Caco-2 (cell line): Measurements from ENCODE around the gene TALDO1. TPM values are rescaled to one million over a fixed set of nuclear protein-coding genes. Genes with fewer than 3 reads are reported as not detected.

Experiments
- BruUV-seq: library from RNA; stranded (reverse); fragments of 400-500 nt; replicated peaks from 2 replicates; lab custom pipeline; 2021; lab: Mats Ljungman, UMichigan
- CTCF ChIA-PET: fragments of 300-600 bp; sonication (Branson Sonifier 250); formaldehyde crosslinking; loops from one replicate; lab custom pipeline; 2022; ENCODE audit warnings: antibody characterized with exemption; lab: Charles Lee
- POLR2A ChIA-PET: fragments of 300-600 bp; sonication (Branson Sonifier 250); formaldehyde crosslinking; loops from one replicate; lab custom pipeline; 2022; ENCODE audit warnings: antibody characterized with exemption; lab: Charles Lee
- DNase-seq, 2 experiments: peaks; one replicate each; pipeline versions ENCODE4 v3.0.0 to v3.0.0-alpha.2; 2020 to 2022
- H3K27me3 ChIP-seq: replicated peaks from 2 replicates; pipeline ENCODE4 v1.6.0; 2011; ENCODE audit warnings: low read length; ENCODE audit not compliant: control insufficient read depth, insufficient read depth
- H3K36me3 ChIP-seq: 2 replicates; pipeline ENCODE4 v1.5.1; 2011; ENCODE audit warnings: low read length; ENCODE audit not compliant: control insufficient read depth, insufficient read depth
- H3K4me1 ChIP-seq: fragments of 250-450 bp; sonication (Bioruptor Pico); 2 replicates; pipeline ENCODE4 v1.5.1; 2020; ENCODE audit warnings: mild to moderate bottlenecking
- H3K4me3 ChIP-seq: 2 replicates; pipeline ENCODE4 v1.5.1; 2011; ENCODE audit warnings: low read depth, mild to moderate bottlenecking, control low read depth, low read length
- H3K9me3 ChIP-seq: fragments of 250-450 bp; sonication (Bioruptor Pico); 2 replicates; pipeline ENCODE4 v1.5.1; 2020; ENCODE audit warnings: mild to moderate bottlenecking, moderate library complexity
- H3K27ac Mint-ChIP-seq: one replicate; pipeline ENCODE4 v1.8.0; 2022; ENCODE audit warnings: mixed read lengths; ENCODE audit not compliant: unreplicated experiment
- H3K27me3 Mint-ChIP-seq: one replicate; pipeline ENCODE4 v1.8.0; 2022; ENCODE audit warnings: mixed read lengths; ENCODE audit not compliant: insufficient read depth, unreplicated experiment
- H3K36me3 Mint-ChIP-seq: one replicate; pipeline ENCODE4 v1.8.0; 2022; ENCODE audit warnings: mild to moderate bottlenecking, mixed read lengths; ENCODE audit not compliant: insufficient read depth, unreplicated experiment
- H3K4me1 Mint-ChIP-seq: one replicate; pipeline ENCODE4 v1.8.0; 2022; ENCODE audit warnings: low read depth, mixed read lengths; ENCODE audit not compliant: unreplicated experiment
- H3K4me3 Mint-ChIP-seq: one replicate; pipeline ENCODE4 v1.8.0; 2022; ENCODE audit warnings: mild to moderate bottlenecking, moderate library complexity, mixed read lengths; ENCODE audit not compliant: unreplicated experiment
- H3K9me3 Mint-ChIP-seq: one replicate; pipeline ENCODE4 v1.8.0; 2022; ENCODE audit warnings: mixed read lengths; ENCODE audit not compliant: unreplicated experiment
- CTCF ChIP-seq, 2 experiments: fragments of 200-600 bp in 1 of 2; IDR thresholded peaks; 1 replicate in 1 of 2; 2 replicates in 1 of 2; pipeline versions ENCODE4 v1.5.1 to v1.8.0; 2011 to 2022; ENCODE audit warnings: antibody characterized with exemption in 1 of 2, control low read depth in 1 of 2, inconsistent platforms in 1 of 2, low read depth in 1 of 2, low read length in 1 of 2, mild to moderate bottlenecking in 1 of 2, moderate library complexity in 1 of 2; ENCODE audit not compliant: insufficient read depth in 1 of 2, severe bottlenecking in 1 of 2, unreplicated experiment in 1 of 2
- intact Hi-C: fragments of 100-400 bp; cut with micrococcal nuclease; formaldehyde crosslinking; loops from one replicate; pipeline ENCODE4 v1.10.0; 2022; ENCODE audit not compliant: unreplicated experiment
- total RNA-seq: library from RNA; stranded (reverse); gene quantifications from 2 replicates; pipeline ENCODE4 v1.2.3, GENCODE V29; 2022

The TALDO1 gene
- total RNA-seq, 1 experiment from 2014 or later: 293 TPM

DNA sequence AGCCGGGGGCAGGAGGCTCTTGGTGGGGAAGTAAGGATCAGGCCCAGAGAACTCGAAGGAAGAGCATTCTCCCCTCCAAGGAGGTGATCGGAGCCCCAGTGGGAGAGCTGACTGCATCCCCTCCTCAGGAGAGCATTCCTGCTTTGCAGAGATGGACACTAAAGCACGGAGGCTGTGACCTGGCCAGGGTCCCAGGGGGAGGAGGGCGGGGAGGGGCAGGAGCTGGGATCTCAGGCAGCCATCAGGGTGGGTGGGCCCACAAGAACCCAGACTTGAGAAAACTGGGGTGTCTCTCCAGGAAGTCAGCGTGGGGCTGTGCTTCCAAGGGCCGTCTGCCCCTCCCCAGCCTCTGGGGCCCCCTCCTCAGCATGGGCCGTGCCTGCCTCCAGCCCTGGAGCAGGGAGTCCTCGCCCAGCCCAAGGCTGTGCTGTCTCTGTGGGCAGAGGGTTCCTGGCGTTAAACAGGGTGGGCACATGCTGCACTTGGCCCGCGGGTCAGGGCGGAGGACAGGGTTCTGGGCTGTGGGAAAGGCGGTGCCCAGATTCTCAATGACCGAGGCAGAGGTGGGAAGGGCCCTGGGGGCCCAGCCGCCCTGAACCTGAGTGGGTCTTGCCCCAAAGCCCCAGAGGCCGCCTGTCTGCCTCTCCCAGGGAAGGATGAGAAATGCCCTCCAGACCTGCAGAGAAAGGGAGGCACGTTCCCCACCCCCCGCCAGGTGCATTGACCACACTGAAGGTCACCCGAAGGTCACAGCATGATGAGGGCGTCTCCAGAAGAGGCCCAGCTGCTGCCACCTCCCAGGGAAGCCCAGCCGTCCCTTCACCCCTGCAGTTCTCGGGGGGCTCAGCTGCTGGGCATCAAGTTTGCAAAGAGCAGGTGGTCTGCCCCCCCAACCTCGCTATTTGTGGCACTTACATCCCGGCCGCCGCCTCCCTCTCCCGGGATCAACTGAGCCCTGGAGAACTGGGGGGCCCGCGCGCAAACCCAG is 42.0 kb downstream of the TALDO1 start:
- H3K9me3 ChIP-seq: no peaks in the 10 kb centered on the region
- Mint-ChIP-seq H3K4me1 (no peaks in the 10 kb centered on the region), H3K4me3 (no peak overlapping the region), H3K27me3 (no peaks in the 10 kb centered on the region), H3K27ac (no peak overlapping the region), H3K9me3 (no peaks in the 10 kb centered on the region), H3K36me3 (peaks cover 23% of the 10 kb centered on the region)
- H3K36me3 ChIP-seq: no peaks in the 10 kb centered on the region
- no peak for DNase-seq
- no peak for TF ChIP-seq CTCF (IDR thresholded peaks at IDR 0.05; ENCODE audit: insufficient read depth in 1 of 2, low read depth in 1 of 2, low read length in 1 of 2, severe bottlenecking in 1 of 2, unreplicated experiment in 1 of 2)
- no peaks in the 10 kb centered on the region for H3K4me1 ChIP-seq
- intact Hi-C loops: no loop called here
- H3K27me3 ChIP-seq: no peaks in the 10 kb centered on the region
- POLR2A ChIA-PET: interaction anchor here (0.6 kb wide), 1 partner anchor 213 kb away, joined by 6 read pairs; the partner anchor contains the start of gene PHRF1
- H3K4me3 ChIP-seq: no peak overlapping the region
- CTCF ChIA-PET: no interaction called here
- no TSS peak for BruUV-seq

DNA sequence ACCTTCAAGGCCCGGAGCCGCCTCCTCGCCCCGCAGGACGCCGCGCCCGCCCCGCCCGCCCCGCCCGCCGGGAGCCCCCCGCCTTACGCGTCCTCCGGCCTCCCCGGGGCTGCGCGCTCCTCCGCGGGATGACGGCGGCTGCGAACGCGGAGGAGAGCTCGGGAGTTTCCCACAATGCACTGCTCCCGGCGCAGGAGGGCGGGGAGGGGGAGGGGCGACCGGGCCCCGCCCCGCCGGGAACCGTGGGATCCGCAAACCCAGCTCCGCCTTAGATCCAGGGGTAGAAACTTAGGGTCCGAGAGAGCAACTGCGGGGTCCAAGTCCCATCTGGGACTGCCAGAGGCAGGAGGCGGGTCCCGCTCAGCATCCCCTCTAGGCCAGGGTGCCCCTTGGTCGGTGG is 42.7 kb downstream of the TALDO1 start, which contains the start of gene CEND1:
TSS of gene CEND1 (minus strand) at position 148 of the 400 bp plus-strand sequence. CDS start 1,514 bp downstream, outside the sequence.
- no peaks in the 10 kb centered on the region for H3K4me1 ChIP-seq
- ChIA-PET CTCF (no interaction called here), POLR2A (interaction anchor here (0.6 kb wide), 1 partner anchor 214 kb away, joined by 6 read pairs; the partner anchor contains the start of gene PHRF1)
- no peaks in the 10 kb centered on the region for H3K36me3 ChIP-seq
- H3K27me3 ChIP-seq: no peaks in the 10 kb centered on the region
- Mint-ChIP-seq H3K4me1 (no peaks in the 10 kb centered on the region), H3K36me3 (peaks cover 19% of the 10 kb centered on the region), H3K9me3 (no peaks in the 10 kb centered on the region), H3K4me3 (no peak within 1 kb of the TSS), H3K27ac (no peak within 1 kb of the TSS), H3K27me3 (no peaks in the 10 kb centered on the region)
- no TSS peak for BruUV-seq
- H3K9me3 ChIP-seq: no peaks in the 10 kb centered on the region
- TF ChIP-seq CTCF (IDR thresholded peaks at IDR 0.05; ENCODE audit: insufficient read depth in 1 of 2, low read depth in 1 of 2, low read length in 1 of 2, severe bottlenecking in 1 of 2, unreplicated experiment in 1 of 2): no peak
- DNase-seq: no peak
- intact Hi-C loops: no loop called here
- H3K4me3 ChIP-seq: no peak within 1 kb of the TSS

GRCh38 chr11:790721-791564 is 43.7 kb downstream of the TALDO1 start:
- Histone ChIP-seq H3K9me3 (no peaks in the 10 kb centered on the region), H3K4me3 (no peak overlapping the region), H3K36me3 (no peaks in the 10 kb centered on the region), H3K27me3 (no peaks in the 10 kb centered on the region), H3K4me1 (no peaks in the 10 kb centered on the region)
- Mint-ChIP-seq H3K9me3 (no peaks in the 10 kb centered on the region), H3K36me3 (peaks cover 17% of the 10 kb centered on the region), H3K27me3 (no peaks in the 10 kb centered on the region), H3K4me1 (no peaks in the 10 kb centered on the region), H3K27ac (no peak overlapping the region), H3K4me3 (no peak overlapping the region)
- ChIA-PET CTCF (no interaction called here), POLR2A (no interaction called here)
- BruUV-seq: no TSS peak
- no peak for TF ChIP-seq CTCF (IDR thresholded peaks at IDR 0.05; ENCODE audit: insufficient read depth in 1 of 2, low read depth in 1 of 2, low read length in 1 of 2, severe bottlenecking in 1 of 2, unreplicated experiment in 1 of 2)
- DNase-seq: no peak
- intact Hi-C loops: no loop called here
